Central memory CD8-positive, alpha-beta T cell (primary cell): Measurements from ENCODE around the gene ZIC1.
A peak's percentile ranks its signal among the peaks of the same experiment; 100 is the strongest.

Experiments
- ATAC-seq: fragments of 150-1000 bp; cut with Tn5 transposase; replicated peaks from 2 replicates; pipeline ENCODE4 v1.10.0; 2022; ENCODE audit warnings: mild to moderate bottlenecking, moderate FRiP score, moderate number of reproducible peaks; ENCODE audit not compliant: poor library complexity, severe bottlenecking; ENCODE audit errors: extremely low read depth
- DNase-seq, 2 donors: peaks; one replicate each; pipeline ENCODE4 v3.0.0; 2021; ENCODE audit warnings: low spot score in 2 of 2
- H3K27ac Mint-ChIP-seq: one replicate; pipeline ENCODE4 v1.8.0; 2022; ENCODE audit warnings: low read depth, mild to moderate bottlenecking, moderate library complexity, mixed read lengths
- H3K27me3 Mint-ChIP-seq: one replicate; pipeline ENCODE4 v1.8.0; 2022; ENCODE audit warnings: mixed read lengths
- H3K36me3 Mint-ChIP-seq: one replicate; pipeline ENCODE4 v1.8.0; 2022; ENCODE audit warnings: mild to moderate bottlenecking, moderate library complexity, mixed read lengths; ENCODE audit not compliant: insufficient read depth
- H3K4me1 Mint-ChIP-seq: one replicate; pipeline ENCODE4 v1.8.0; 2022; ENCODE audit warnings: mixed read lengths
- H3K4me3 Mint-ChIP-seq: one replicate; pipeline ENCODE4 v1.8.0; 2022; ENCODE audit warnings: mild to moderate bottlenecking, moderate library complexity, mixed read lengths
- H3K9me3 Mint-ChIP-seq: one replicate; pipeline ENCODE4 v1.8.0; 2022; ENCODE audit warnings: mixed read lengths

ZIC1 gene

DNA sequence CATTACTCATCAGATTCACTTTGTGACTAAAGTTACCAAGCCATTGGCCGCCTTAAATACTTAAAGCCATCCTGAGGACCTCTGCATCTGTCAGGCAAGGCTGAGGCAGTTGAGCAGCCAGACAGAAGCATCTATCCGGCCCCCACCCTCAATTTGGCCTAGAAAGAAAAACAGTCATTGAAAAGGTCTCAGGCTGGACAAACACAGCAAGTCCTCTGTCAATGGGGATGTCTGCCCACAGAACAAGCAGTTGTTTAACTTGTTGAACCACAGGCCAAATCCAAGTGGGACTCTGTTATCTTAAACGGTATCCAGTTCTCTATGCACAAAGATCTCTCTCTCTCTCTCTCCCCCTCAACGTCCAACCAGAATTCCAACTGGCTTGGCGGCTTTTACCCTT, 5.7 kb upstream of the ZIC1 start:
- H3K36me3 Mint-ChIP-seq: no peaks in the 10 kb centered on the region
- H3K4me3 Mint-ChIP-seq: no peak overlapping the region
- H3K4me1 Mint-ChIP-seq: no peaks in the 10 kb centered on the region
- no peak for ATAC-seq
- DNase-seq: no peak
- peaks cover 7% of the 10 kb centered on the region for H3K9me3 Mint-ChIP-seq
- peaks cover 76% of the 10 kb centered on the region for H3K27me3 Mint-ChIP-seq
- H3K27ac Mint-ChIP-seq: no peak overlapping the region

- no peak for DNase-seq
- no peak overlapping the region for H3K27ac Mint-ChIP-seq
- peaks cover 10% of the 10 kb centered on the region for H3K9me3 Mint-ChIP-seq
- no peak for ATAC-seq
- no peaks in the 10 kb centered on the region for H3K4me1 Mint-ChIP-seq
- peaks cover 78% of the 10 kb centered on the region for H3K27me3 Mint-ChIP-seq
- no peak overlapping the region for H3K4me3 Mint-ChIP-seq
- peaks cover 3% of the 10 kb centered on the region for H3K36me3 Mint-ChIP-seq
Observed at GRCh38 chr3:147404000-147404799, 5.0 kb upstream of the ZIC1 start.

- no peak overlapping the region for H3K27ac Mint-ChIP-seq
- H3K4me3 Mint-ChIP-seq: no peak overlapping the region
- peaks cover 75% of the 10 kb centered on the region for H3K27me3 Mint-ChIP-seq
Observed at GRCh38 chr3:147404800-147405230, 4.3 kb upstream of the ZIC1 start.

GRCh38 chr3:147405231-147406027, 3.7 kb upstream of the ZIC1 start:
- Mint-ChIP-seq H3K9me3 (peaks cover 10% of the 10 kb centered on the region), H3K27ac (no peak overlapping the region), H3K27me3 (peaks cover 74% of the 10 kb centered on the region), H3K4me1 (no peaks in the 10 kb centered on the region), H3K36me3 (peaks cover 4% of the 10 kb centered on the region), H3K4me3 (no peak overlapping the region)
- ATAC-seq (no peak), DNase-seq (no peak)

More at GRCh38 chr3:147404800-147405230, 4.3 kb upstream of the ZIC1 start:
- H3K36me3 Mint-ChIP-seq: peaks cover 4% of the 10 kb centered on the region
- peaks cover 10% of the 10 kb centered on the region for H3K9me3 Mint-ChIP-seq
- DNase-seq (no peak), ATAC-seq (no peak)
- no peaks in the 10 kb centered on the region for H3K4me1 Mint-ChIP-seq

GRCh38 chr3:147406028-147406931, 2.9 kb upstream of the ZIC1 start, which contains the start of gene ZIC4:
TSS of gene ZIC4 (minus strand) at chr3:147406543. CDS start at chr3:147402797, 3,746 bp downstream.
- no peak for ATAC-seq
- Mint-ChIP-seq H3K9me3 (peaks cover 10% of the 10 kb centered on the region), H3K4me1 (no peaks in the 10 kb centered on the region), H3K27me3 (peaks cover 81% of the 10 kb centered on the region), H3K36me3 (peaks cover 8% of the 10 kb centered on the region), H3K4me3 (no peak within 1 kb of the TSS), H3K27ac (no peak within 1 kb of the TSS)
- no peak for DNase-seq

DNA sequence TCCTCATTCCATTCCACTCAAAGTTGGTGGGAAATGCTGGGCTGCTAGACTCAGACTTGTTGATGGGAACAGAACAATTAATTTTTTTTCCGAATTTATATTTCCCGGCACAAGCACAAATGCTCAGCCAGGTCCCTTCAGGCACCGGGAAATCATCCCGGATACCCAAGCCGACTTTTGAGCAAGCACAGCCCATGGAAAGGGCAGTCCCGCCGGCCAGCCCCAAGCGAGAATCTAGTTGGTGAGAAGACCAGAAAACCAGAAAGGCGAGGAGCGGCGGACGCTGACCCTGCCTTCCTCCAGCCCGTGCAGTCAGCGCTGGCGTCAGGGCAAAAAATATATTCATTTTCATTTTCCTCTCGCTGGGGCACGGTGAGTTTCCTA, 2.1 kb upstream of the ZIC1 start:
- ATAC-seq (no peak), DNase-seq (no peak)
- no peak overlapping the region for H3K4me3 Mint-ChIP-seq
- H3K4me1 Mint-ChIP-seq: no peaks in the 10 kb centered on the region
- H3K9me3 Mint-ChIP-seq: peaks cover 10% of the 10 kb centered on the region
- H3K27me3 Mint-ChIP-seq: peaks cover 85% of the 10 kb centered on the region
- no peak overlapping the region for H3K27ac Mint-ChIP-seq
- peaks cover 8% of the 10 kb centered on the region for H3K36me3 Mint-ChIP-seq

DNA sequence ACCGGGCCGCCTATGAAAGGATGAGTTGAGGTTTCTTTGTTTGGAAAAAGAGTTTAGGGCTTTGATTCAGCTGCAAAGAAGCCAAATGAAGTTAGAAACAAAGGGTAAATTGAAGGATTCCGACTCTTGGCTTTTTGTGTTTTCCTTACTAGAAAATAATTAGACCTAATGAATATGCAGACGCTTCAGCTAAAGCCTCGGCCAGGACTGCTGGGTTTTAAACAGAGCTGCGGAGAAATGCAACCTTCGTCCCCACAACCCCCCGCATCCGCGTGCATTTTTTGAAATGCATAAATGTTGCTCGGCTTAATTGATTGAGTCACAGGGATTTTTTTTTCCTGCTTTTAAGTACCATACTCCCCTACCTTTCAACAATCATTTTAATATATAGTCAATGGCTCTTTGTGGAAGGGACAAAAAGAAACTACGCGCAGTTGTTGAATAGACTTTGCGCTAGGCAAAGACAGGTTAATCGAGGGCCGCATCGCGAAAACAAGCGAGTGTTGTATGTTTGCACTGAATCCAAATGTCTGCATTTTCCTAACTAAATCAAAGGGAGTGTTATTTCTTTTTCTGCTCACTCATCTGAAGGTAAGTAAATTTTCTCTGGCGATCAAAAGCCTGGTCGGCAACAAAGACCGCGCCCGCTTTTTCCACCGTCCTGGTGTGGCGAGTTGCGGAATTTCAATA, 1.5 kb upstream of the ZIC1 start:
- peaks cover 10% of the 10 kb centered on the region for H3K36me3 Mint-ChIP-seq
- peaks cover 85% of the 10 kb centered on the region for H3K27me3 Mint-ChIP-seq
- H3K4me1 Mint-ChIP-seq: no peaks in the 10 kb centered on the region
- peaks cover 10% of the 10 kb centered on the region for H3K9me3 Mint-ChIP-seq
- peak overlapping the region; percentile 84 for H3K27ac Mint-ChIP-seq
- no peak overlapping the region for H3K4me3 Mint-ChIP-seq
- DNase-seq (no peak), ATAC-seq (no peak)

DNA sequence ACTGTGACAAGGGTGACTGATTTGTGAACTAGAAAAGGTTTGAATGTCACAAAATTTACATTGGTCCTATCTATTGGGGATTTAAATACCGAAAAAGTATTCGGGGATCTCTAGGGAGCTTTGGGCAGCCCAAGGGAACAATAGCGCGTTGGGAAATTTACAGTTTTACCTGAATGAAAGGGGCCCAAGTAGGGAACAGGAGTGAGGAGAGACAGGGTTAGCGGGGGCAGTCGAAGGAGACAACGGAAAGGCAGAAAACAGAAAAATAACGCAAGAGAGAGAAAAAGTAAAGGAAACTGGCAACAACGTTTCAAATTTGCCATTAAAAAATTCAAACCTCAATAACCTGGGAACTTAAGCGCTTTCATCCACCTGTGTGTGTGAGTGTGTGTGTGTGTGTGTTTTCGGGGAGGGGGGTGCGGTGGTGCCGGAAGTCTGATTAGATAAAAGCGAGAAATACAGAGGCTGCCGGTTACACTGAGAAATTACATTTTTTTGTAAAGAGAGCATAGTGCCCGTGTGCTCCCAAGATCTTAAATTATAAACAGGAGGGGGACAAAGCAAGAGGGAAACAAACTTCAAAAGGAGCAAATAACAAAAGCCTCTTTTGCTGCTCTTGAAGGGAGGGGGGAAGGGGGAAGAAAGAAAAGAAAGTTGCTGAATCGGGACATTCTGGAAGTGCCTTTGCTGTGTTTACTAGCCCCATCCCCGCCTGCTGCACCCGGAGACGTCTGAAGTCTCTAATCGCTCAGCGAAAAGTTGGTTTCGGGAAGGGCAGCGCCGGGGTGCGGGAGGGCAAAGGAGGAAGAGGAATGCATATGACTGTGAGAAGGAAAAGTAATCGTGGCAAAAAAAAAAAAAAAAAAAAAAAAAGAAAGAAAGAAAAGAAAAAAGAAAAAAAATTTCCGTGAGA, 721 bp upstream of the ZIC1 start:
- peaks cover 90% of the 10 kb centered on the region for H3K27me3 Mint-ChIP-seq
- ATAC-seq (no peak), DNase-seq (no peak)
- peaks cover 11% of the 10 kb centered on the region for H3K36me3 Mint-ChIP-seq
- peak overlapping the region; percentile 84 for H3K27ac Mint-ChIP-seq
- peak overlapping the region; percentile 20 for H3K4me3 Mint-ChIP-seq
- H3K4me1 Mint-ChIP-seq: peaks cover 5% of the 10 kb centered on the region
- peaks cover 10% of the 10 kb centered on the region for H3K9me3 Mint-ChIP-seq

DNA sequence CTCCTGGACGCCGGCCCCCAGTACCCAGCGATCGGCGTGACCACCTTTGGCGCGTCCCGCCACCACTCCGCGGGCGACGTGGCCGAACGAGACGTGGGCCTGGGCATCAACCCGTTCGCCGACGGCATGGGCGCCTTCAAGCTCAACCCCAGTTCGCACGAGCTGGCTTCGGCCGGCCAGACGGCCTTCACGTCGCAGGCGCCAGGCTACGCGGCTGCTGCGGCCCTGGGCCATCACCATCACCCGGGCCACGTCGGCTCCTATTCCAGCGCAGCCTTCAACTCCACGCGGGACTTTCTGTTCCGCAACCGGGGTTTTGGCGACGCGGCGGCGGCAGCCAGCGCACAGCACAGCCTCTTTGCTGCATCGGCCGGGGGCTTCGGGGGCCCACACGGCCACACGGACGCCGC, 956 bp downstream of the ZIC1 start:
- Mint-ChIP-seq H3K4me1 (peaks cover 8% of the 10 kb centered on the region), H3K27me3 (peaks cover 90% of the 10 kb centered on the region), H3K36me3 (peaks cover 11% of the 10 kb centered on the region), H3K9me3 (peaks cover 10% of the 10 kb centered on the region), H3K27ac (no peak overlapping the region), H3K4me3 (no peak overlapping the region)
- DNase-seq (no peak), ATAC-seq (no peak)

GRCh38 chr3:147410526-147411237, 1.5 kb downstream of the ZIC1 start:
- H3K27ac Mint-ChIP-seq: no peak overlapping the region
- no peak for ATAC-seq

More at GRCh38 chr3:147410526-147411237, 1.5 kb downstream of the ZIC1 start:
- Mint-ChIP-seq H3K9me3 (peaks cover 10% of the 10 kb centered on the region), H3K4me3 (peak overlapping the region; percentile 61), H3K27me3 (peaks cover 90% of the 10 kb centered on the region), H3K36me3 (peaks cover 11% of the 10 kb centered on the region), H3K4me1 (peaks cover 8% of the 10 kb centered on the region)
- no peak for DNase-seq
